GM19468 (cell line): ENCODE measurements around the gene AMER1.

Source experiments
- ATAC-seq: cut with Tn5 transposase; IDR thresholded peaks from one replicate; pipeline ENCODE4 v1.9.1; 2021; ENCODE audit warnings: mild to moderate bottlenecking, moderate library complexity, moderate number of reproducible peaks; ENCODE audit not compliant: unreplicated experiment; ENCODE audit errors: extremely low read depth

AMER1 gene

GRCh38 chrX:64186974-64187761 lies 18.3 kb downstream of the AMER1 start:
- ATAC-seq: no peak

- no peak for ATAC-seq
These were observed 21.1 kb downstream of the AMER1 start for GRCh38 chrX:64184396-64184795.

- no peak for ATAC-seq
These were observed 23.3 kb downstream of the AMER1 start for GRCh38 chrX:64182208-64182607.

- ATAC-seq: no peak
These were observed 28.6 kb downstream of the AMER1 start for GRCh38 chrX:64176876-64177275.

GRCh38 chrX:64169988-64170387 lies 35.5 kb downstream of the AMER1 start:
- ATAC-seq: no peak

- no peak for ATAC-seq
These were observed 52.7 kb downstream of the AMER1 start for GRCh38 chrX:64152857-64153256.

GRCh38 chrX:64151911-64152310 lies 53.6 kb downstream of the AMER1 start:
- ATAC-seq: no peak

- no peak for ATAC-seq
These were observed 54.7 kb downstream of the AMER1 start for GRCh38 chrX:64150775-64151174.
